ENCODE results near the gene AMMECR1L. TPM values are rescaled to one million over a fixed set of nuclear protein-coding genes. Genes with fewer than 3 reads are reported as not detected.

AMMECR1L gene
- total RNA-seq, 4 donors from 2014 or later: 7.6 to 10.4 (median 9.0) TPM

- H3K27ac ChIP-seq: peak overlapping the region in 2 of 4 donors; percentile 16 to 40
- ATAC-seq (no peak), DNase-seq (no peak)
- TF ChIP-seq POLR2A (IDR thresholded peaks at IDR 0.05): no peak
- TF ChIP-seq CTCF (IDR thresholded peaks at IDR 0.05 in 4 of 5, conservative IDR thresholded peaks at IDR 0.05 in 1 of 5): no peak
- intact Hi-C loops (cut with DNase I; ENCODE audit: low total_unique reads): loop anchor here (10.0 kb wide), 1 partner anchor 350 kb away; the partner anchor contains the start of gene IWS1
- peaks cover 17 to 24% of the 10 kb centered on the region in 2 donors for H3K4me1 ChIP-seq
- peaks cover 0 to 27% of the 10 kb centered on the region in 2 donors for H3K36me3 ChIP-seq
- no peaks in the 10 kb centered on the region for H3K9me3 ChIP-seq
- in situ Hi-C loops (cut with MboI; ENCODE audit: low sequenced_read_pairs in 4 of 4): no loop called here
- H3K27me3 ChIP-seq: no peaks in the 10 kb centered on the region
- no peak overlapping the region for H3K4me3 ChIP-seq
Observed at GRCh38 chr2:127874378-127875269, 11.1 kb downstream of the AMMECR1L start.

GRCh38 chr2:127873707-127874303 lies 12.0 kb downstream of the AMMECR1L start:
- Histone ChIP-seq H3K4me3 (no peak overlapping the region), H3K27ac (peak overlapping the region in 1 of 4 donors; percentile 40), H3K9me3 (no peaks in the 10 kb centered on the region), H3K27me3 (no peaks in the 10 kb centered on the region), H3K36me3 (peaks cover 0 to 33% of the 10 kb centered on the region in 2 donors), H3K4me1 (peaks cover 17 to 20% of the 10 kb centered on the region in 2 donors)
- no peak for TF ChIP-seq CTCF (IDR thresholded peaks at IDR 0.05 in 4 of 5, conservative IDR thresholded peaks at IDR 0.05 in 1 of 5)
- no peak for DNase-seq
- in situ Hi-C loops (cut with MboI; ENCODE audit: low sequenced_read_pairs in 4 of 4): no loop called here
- intact Hi-C loops (cut with DNase I; ENCODE audit: low total_unique reads): loop anchor here (10.0 kb wide), 1 partner anchor 349 kb away; the partner anchor contains the start of gene IWS1
- ATAC-seq: peak in 1 of 2 donors; percentile 44

DNA sequence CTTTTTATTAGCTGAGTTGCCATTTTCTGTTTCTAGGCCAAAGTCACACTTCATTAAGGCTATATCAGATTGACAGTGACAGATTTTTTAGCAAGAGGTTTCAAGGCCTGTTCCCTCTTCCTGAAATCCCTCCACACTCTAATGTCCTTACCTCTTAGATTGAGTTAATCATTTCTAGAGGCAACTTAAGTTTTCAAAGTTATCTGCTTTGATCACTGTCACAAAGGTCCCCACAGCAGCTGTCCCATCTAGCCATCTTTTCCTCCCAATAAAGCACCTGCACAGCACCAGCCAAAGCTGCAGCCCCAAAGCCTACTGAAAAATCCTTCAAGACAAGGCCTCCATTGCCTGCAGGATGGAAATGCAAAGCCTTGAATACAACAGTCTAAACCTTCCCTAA lies 13.4 kb downstream of the AMMECR1L start:
- Histone ChIP-seq H3K4me3 (no peak overlapping the region), H3K27me3 (no peaks in the 10 kb centered on the region), H3K36me3 (peaks cover 0 to 43% of the 10 kb centered on the region in 2 donors), H3K9me3 (no peaks in the 10 kb centered on the region), H3K4me1 (peaks cover 17 to 20% of the 10 kb centered on the region in 2 donors), H3K27ac (no peak overlapping the region)
- intact Hi-C loops (cut with DNase I; ENCODE audit: low total_unique reads) (loop anchor here (10.0 kb wide), 1 partner anchor 348 kb away; the partner anchor contains the start of gene IWS1), in situ Hi-C loops (cut with MboI; ENCODE audit: low sequenced_read_pairs in 4 of 4) (no loop called here)
- no peak for ATAC-seq
- DNase-seq: no peak
- no peak for TF ChIP-seq CTCF (IDR thresholded peaks at IDR 0.05 in 4 of 5, conservative IDR thresholded peaks at IDR 0.05 in 1 of 5)
- no peak for TF ChIP-seq POLR2A (IDR thresholded peaks at IDR 0.05)

GRCh38 chr2:127865926-127866325 lies 19.8 kb downstream of the AMMECR1L start:
- in situ Hi-C loops (cut with MboI; ENCODE audit: low sequenced_read_pairs in 4 of 4): no loop called here
- no peak overlapping the region for H3K4me3 ChIP-seq
- no peak overlapping the region for H3K27ac ChIP-seq
- ATAC-seq: no peak
- intact Hi-C loops (cut with DNase I; ENCODE audit: low total_unique reads): no loop called here
- peaks cover 0 to 73% of the 10 kb centered on the region in 2 donors for H3K36me3 ChIP-seq
- TF ChIP-seq CTCF (IDR thresholded peaks at IDR 0.05 in 4 of 5, conservative IDR thresholded peaks at IDR 0.05 in 1 of 5) (no peak), POLR2A (IDR thresholded peaks at IDR 0.05) (no peak)
- no peak for DNase-seq
- no peaks in the 10 kb centered on the region for H3K9me3 ChIP-seq
- H3K4me1 ChIP-seq: peaks cover 0 to 5% of the 10 kb centered on the region in 2 donors
- H3K27me3 ChIP-seq: no peaks in the 10 kb centered on the region
